Limb (tissue), 2 donors: ENCODE results near the gene TH.
A peak's percentile ranks its signal among the peaks of the same experiment; 100 is the strongest.
"Not testable (repeated sequence)": the region's sequence is repeated elsewhere in the genome, so short reads cannot be mapped to it uniquely, and the experiment has no call there.

ENCODE experiments used
- DNase-seq, 2 donors: peaks; one replicate each; pipeline ENCODE4 v3.0.0-alpha.2; 2016; ENCODE audit errors: extremely low spot score in 2 of 2

Gene TH

GRCh38 chr11:2131371-2132236 is 40.0 kb downstream of the TH start:
- no peak for DNase-seq

- no peak for DNase-seq
Observed at GRCh38 chr11:2130881-2131352, 40.7 kb downstream of the TH start.

GRCh38 chr11:2129699-2130366 is 41.8 kb downstream of the TH start:
- peak in 1 of 2 donors; percentile 36 for DNase-seq

GRCh38 chr11:2129308-2129698 is 42.3 kb downstream of the TH start:
- DNase-seq, result no peak

- DNase-seq, result no peak
Observed at GRCh38 chr11:2128511-2129307, 42.9 kb downstream of the TH start.

- DNase-seq, result no peak
Observed at GRCh38 chr11:2128130-2128510, 43.5 kb downstream of the TH start.

GRCh38 chr11:2127482-2128129 is 44.0 kb downstream of the TH start:
- no peak for DNase-seq

- no peak for DNase-seq
Observed at GRCh38 chr11:2126520-2127085, 45.0 kb downstream of the TH start.

- DNase-seq, result not testable (repeated sequence)
Observed at GRCh38 chr11:2124736-2125484, 46.7 kb downstream of the TH start.

GRCh38 chr11:2123628-2123960 is 48.0 kb downstream of the TH start:
- DNase-seq, result no peak

GRCh38 chr11:2122907-2123627 is 48.5 kb downstream of the TH start:
- no peak for DNase-seq

GRCh38 chr11:2122222-2122906 is 49.3 kb downstream of the TH start:
- peak in 1 of 2 donors; percentile 32 for DNase-seq

- no peak for DNase-seq
Observed at GRCh38 chr11:2121227-2122130, 50.1 kb downstream of the TH start.

- DNase-seq, result no peak
Observed at GRCh38 chr11:2120359-2121100, 51.1 kb downstream of the TH start.

- DNase-seq, result no peak
Observed at GRCh38 chr11:2118677-2119076, 52.9 kb downstream of the TH start.

GRCh38 chr11:2116680-2117079 is 54.9 kb downstream of the TH start:
- DNase-seq, result no peak

- no peak for DNase-seq
Observed at GRCh38 chr11:2115308-2115707, 56.3 kb downstream of the TH start.
